ENCODE results near the gene GPC6.

DNA sequence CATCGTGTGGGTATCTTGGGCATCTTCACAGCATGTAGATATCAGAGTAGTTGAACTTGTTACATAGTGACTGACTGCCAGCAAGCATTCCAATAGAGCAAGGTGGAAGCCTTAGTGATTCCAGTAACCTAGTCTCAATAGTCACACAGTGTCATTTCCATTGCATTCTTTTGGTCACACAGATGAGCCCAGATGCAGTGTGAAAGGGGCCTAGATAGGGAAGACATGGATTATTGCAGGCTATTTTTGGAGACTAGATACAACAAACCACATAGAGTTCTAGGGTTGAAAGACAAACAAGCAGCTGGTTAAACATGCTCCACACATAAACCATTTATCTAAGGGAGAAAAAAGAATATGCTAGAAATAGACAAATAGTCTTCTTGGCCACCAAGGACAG is 699.4 kb downstream of the GPC6 start:
- TF ChIP-seq POLR2AphosphoS5 (IDR thresholded peaks at IDR 0.05), result no peak
- TF ChIP-seq, protein P1, sequence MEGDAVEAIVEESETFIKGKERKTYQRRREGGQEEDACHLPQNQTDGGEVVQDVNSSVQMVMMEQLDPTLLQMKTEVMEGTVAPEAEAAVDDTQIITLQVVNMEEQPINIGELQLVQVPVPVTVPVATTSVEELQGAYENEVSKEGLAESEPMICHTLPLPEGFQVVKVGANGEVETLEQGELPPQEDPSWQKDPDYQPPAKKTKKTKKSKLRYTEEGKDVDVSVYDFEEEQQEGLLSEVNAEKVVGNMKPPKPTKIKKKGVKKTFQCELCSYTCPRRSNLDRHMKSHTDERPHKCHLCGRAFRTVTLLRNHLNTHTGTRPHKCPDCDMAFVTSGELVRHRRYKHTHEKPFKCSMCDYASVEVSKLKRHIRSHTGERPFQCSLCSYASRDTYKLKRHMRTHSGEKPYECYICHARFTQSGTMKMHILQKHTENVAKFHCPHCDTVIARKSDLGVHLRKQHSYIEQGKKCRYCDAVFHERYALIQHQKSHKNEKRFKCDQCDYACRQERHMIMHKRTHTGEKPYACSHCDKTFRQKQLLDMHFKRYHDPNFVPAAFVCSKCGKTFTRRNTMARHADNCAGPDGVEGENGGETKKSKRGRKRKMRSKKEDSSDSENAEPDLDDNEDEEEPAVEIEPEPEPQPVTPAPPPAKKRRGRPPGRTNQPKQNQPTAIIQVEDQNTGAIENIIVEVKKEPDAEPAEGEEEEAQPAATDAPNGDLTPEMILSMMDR (IDR thresholded peaks at IDR 0.05), result no peak
